Fibroblast of pulmonary artery (primary cell): ENCODE data around the gene CACNA1B.

Experiments
- DNase-seq: peaks from one replicate; pipeline ENCODE4 v3.0.0-alpha.2; 2010; ENCODE audit warnings: low read depth
- H3K4me3 ChIP-seq: replicated peaks from 2 replicates; pipeline ENCODE4 v1.5.1; 2011; ENCODE audit warnings: low read depth, mild to moderate bottlenecking, control low read depth, low read length, moderate library complexity
- TF ChIP-seq, protein P1 (sequence below): IDR thresholded peaks from 2 replicates; pipeline ENCODE4 v1.5.1; 2011; ENCODE audit warnings: mild to moderate bottlenecking, control low read depth, low read length, inconsistent platforms; ENCODE audit errors: missing control alignments

CACNA1B gene

GRCh38 chr9:138074516-138074915 is 196.9 kb downstream of the CACNA1B start:
- TF ChIP-seq, protein P1, sequence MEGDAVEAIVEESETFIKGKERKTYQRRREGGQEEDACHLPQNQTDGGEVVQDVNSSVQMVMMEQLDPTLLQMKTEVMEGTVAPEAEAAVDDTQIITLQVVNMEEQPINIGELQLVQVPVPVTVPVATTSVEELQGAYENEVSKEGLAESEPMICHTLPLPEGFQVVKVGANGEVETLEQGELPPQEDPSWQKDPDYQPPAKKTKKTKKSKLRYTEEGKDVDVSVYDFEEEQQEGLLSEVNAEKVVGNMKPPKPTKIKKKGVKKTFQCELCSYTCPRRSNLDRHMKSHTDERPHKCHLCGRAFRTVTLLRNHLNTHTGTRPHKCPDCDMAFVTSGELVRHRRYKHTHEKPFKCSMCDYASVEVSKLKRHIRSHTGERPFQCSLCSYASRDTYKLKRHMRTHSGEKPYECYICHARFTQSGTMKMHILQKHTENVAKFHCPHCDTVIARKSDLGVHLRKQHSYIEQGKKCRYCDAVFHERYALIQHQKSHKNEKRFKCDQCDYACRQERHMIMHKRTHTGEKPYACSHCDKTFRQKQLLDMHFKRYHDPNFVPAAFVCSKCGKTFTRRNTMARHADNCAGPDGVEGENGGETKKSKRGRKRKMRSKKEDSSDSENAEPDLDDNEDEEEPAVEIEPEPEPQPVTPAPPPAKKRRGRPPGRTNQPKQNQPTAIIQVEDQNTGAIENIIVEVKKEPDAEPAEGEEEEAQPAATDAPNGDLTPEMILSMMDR = no peak
- DNase-seq = no peak
- no peak overlapping the region for H3K4me3 ChIP-seq

- TF ChIP-seq, protein P1 = no peak
- DNase-seq = no peak
Observed at GRCh38 chr9:138075496-138075895, 197.9 kb downstream of the CACNA1B start.

DNA sequence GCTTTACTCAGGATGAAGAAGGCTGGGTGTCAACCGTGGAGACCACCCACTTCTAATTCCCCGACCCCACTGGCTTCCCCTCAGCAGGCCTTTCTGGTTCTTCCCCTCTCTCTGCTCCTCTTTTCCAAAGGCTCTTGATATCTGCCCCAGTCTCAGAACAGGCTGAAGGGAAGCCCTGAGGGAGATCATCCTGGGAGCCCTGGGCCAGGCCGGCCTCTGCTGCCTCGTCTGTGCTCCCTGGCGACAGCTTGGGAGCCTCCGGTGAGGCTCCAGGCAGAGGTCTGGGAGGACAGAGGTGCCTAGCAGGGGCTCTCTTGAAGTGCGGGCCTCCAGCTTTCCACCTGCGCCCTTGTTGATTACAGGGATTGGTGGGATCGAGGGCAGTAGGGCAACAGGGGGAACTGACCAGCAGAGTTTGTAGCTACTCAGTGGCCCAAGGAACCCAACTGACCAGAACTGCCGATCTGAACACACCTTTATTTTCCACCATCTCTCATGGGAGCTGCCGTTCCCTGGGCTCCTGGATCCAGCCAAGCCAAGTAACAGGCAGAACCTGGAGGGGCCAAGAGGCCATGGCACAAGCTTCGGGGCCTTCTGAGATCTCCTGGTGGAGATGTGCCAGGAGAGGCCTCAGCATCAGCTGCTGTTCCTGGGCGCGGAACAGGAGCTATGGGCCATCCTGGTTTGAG is 198.5 kb downstream of the CACNA1B start:
- no peak for DNase-seq
- TF ChIP-seq, protein P1 = no peak
- no peak overlapping the region for H3K4me3 ChIP-seq

More at GRCh38 chr9:138075496-138075895, 197.9 kb downstream of the CACNA1B start:
- H3K4me3 ChIP-seq = no peak overlapping the region

- TF ChIP-seq, protein P1 = no peak
- no peak for DNase-seq
Observed at GRCh38 chr9:138076650-138077009, 199.0 kb downstream of the CACNA1B start.

GRCh38 chr9:138077126-138077525 is 199.5 kb downstream of the CACNA1B start:
- no peak overlapping the region for H3K4me3 ChIP-seq
- DNase-seq = no peak
- TF ChIP-seq, protein P1 = no peak

More at GRCh38 chr9:138076650-138077009, 199.0 kb downstream of the CACNA1B start:
- no peak overlapping the region for H3K4me3 ChIP-seq

DNA sequence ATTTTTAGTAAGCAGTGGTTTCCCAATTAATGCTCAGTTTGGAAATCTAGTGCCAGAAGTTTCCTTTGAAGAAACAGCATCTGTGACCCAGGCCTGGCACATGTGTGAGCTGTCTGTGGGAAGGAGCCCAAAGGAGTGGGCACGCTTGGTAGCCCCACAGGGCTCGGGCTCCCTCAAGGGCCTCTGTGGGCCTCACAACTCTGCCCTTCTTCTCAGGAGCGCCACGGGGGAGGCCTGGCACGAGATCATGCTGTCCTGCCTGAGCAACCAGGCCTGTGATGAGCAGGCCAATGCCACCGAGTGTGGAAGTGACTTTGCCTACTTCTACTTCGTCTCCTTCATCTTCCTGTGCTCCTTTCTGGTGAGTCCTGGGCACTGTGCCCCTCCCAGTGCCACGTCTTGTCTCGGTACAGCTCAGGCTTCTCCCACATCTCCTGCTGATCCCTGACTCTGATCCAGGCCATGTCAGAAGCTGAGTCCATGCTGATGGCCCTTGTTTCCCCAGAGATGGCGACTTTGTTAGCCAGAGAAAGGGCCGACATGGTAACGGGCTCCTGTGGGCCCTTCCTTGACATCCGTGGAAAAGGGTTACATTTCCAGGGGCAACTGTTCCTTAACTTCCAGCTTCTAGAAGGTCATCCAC is 200.4 kb downstream of the CACNA1B start:
- no peak for DNase-seq
- TF ChIP-seq, protein P1 = no peak
- no peak overlapping the region for H3K4me3 ChIP-seq
